HepG2 (cell line): ENCODE data around the gene SLC25A5. TPM values are rescaled to one million over a fixed set of nuclear protein-coding genes. Genes with fewer than 3 reads are reported as not detected.
A peak's percentile ranks its signal among the peaks of the same experiment; 100 is the strongest.

ENCODE experiments used
- ATAC-seq: fragments of 200-7000 bp; cut with Tn5 transposase; 3 replicates; pipeline ENCODE4 v1.9.1; 2020; ENCODE audit warnings: mild to moderate bottlenecking, moderate library complexity
- BruUV-seq: library from RNA; stranded (reverse); fragments of 400-500 nt; replicated peaks from 2 replicates; lab custom pipeline; 2021; lab: Mats Ljungman, UMichigan
- CTCF ChIA-PET: fragments of 300-600 bp; formaldehyde crosslinking; extraction: SDS; loops from one replicate; lab custom pipeline; 2021; ENCODE audit warnings: low total read pairs, inconsistent platforms, low intra/inter-chr PET ratio; lab: Yijun Ruan, JAX
- POLR2A ChIA-PET: fragments of 350-600 bp; sonication (Branson Sonifier 250); formaldehyde crosslinking; loops from one replicate; lab custom pipeline; 2020; ENCODE audit warnings: antibody characterized with exemption, inconsistent platforms; lab: Yijun Ruan, JAX
- DNase-seq: peaks from one replicate; pipeline ENCODE4 v3.0.0-alpha.2; 2015; ENCODE audit warnings: low spot score
- FAIRE-seq: peaks from 3 replicates; lab custom pipeline; 2011; peaks lifted over from hg19 to GRCh38; lab: Jason Lieb, UNC
- H2AFZ ChIP-seq: one replicate; pipeline ENCODE4 v1.6.1; 2011; ENCODE audit warnings: low read length, inconsistent platforms
- H3K27ac ChIP-seq: fragments of 300-600 bp; 3 replicates; pipeline ENCODE4 v1.8.0; 2011; ENCODE audit warnings: mixed run types, mild to moderate bottlenecking, mixed read lengths, low read length, inconsistent platforms; ENCODE audit not compliant: insufficient read depth; ENCODE audit errors: extremely low read length
- H3K27me3 ChIP-seq, 2 experiments: fragments of 200-600 bp in 1 of 2; 2 replicates in 1 of 2; 3 replicates in 1 of 2; pipeline versions ENCODE4 v1.6.0 to v1.8.0; 2011; ENCODE audit warnings: low read length in 2 of 2, mild to moderate bottlenecking in 2 of 2, moderate library complexity in 2 of 2, inconsistent platforms in 1 of 2; ENCODE audit not compliant: insufficient read depth in 2 of 2, control insufficient read depth in 1 of 2
- H3K36me3 ChIP-seq, 2 experiments: fragments of 200-600 bp in 1 of 2; replicated peaks in 1 of 2; 2 replicates in 1 of 2; 3 replicates in 1 of 2; pipeline versions ENCODE4 v1.5.1 to v1.8.0; 2011; ENCODE audit warnings: low read length in 2 of 2, inconsistent platforms in 1 of 2; ENCODE audit not compliant: insufficient read depth in 2 of 2, control insufficient read depth in 1 of 2
- H3K4me1 ChIP-seq: 2 replicates; pipeline ENCODE4 v1.5.1; 2012; ENCODE audit warnings: low read length, inconsistent platforms; ENCODE audit not compliant: insufficient read depth
- H3K4me2 ChIP-seq: 2 replicates; pipeline ENCODE4 v1.6.0; 2011; ENCODE audit warnings: low read depth, low read length, inconsistent platforms
- H3K4me3 ChIP-seq, 3 experiments: fragments of 200-600 bp in 1 of 3; sonication (generic), shearing (Covaris generic) in 1 of 3; replicated peaks in 1 of 3; 2 replicates each; pipeline ENCODE4 v1.5.1; 2011 to 2016; ENCODE audit warnings: low read length in 3 of 3, inconsistent platforms in 2 of 3, low read depth in 2 of 3, mild to moderate bottlenecking in 2 of 3, control low read depth in 1 of 3, mixed read lengths in 1 of 3; ENCODE audit not compliant: insufficient read depth in 1 of 3
- H3K79me2 ChIP-seq: one replicate; pipeline ENCODE4 v1.6.1; 2011; ENCODE audit warnings: low read length, inconsistent platforms; ENCODE audit not compliant: insufficient read depth
- H3K9ac ChIP-seq: 2 replicates; pipeline ENCODE4 v1.6.0; 2011; ENCODE audit warnings: mild to moderate bottlenecking, low read depth, low read length, inconsistent platforms; ENCODE audit not compliant: insufficient read depth
- H3K9me3 ChIP-seq: 2 replicates; pipeline ENCODE4 v1.5.1; 2012; ENCODE audit warnings: mild to moderate bottlenecking, low read length
- H4K20me1 ChIP-seq: 2 replicates; pipeline ENCODE4 v1.6.0; 2011; ENCODE audit warnings: inconsistent platforms, mild to moderate bottlenecking, low read length, moderate library complexity; ENCODE audit not compliant: insufficient read depth
- CTCF ChIP-seq: sonication (generic); formaldehyde crosslinking; IDR thresholded peaks from 2 replicates; pipeline ENCODE4 v1.5.0; 2020; ENCODE audit warnings: mild to moderate bottlenecking, missing genetic modification reagents, moderate library complexity
- ZBTB33 ChIP-seq: sonication (generic); formaldehyde crosslinking; IDR thresholded peaks from 2 replicates; pipeline ENCODE4 v1.4.0; 2020; ENCODE audit warnings: missing genetic modification reagents
- ZNF576 ChIP-seq: sonication (generic); formaldehyde crosslinking; IDR thresholded peaks from 2 replicates; pipeline ENCODE4 v1.4.0; 2020; ENCODE audit warnings: mild to moderate bottlenecking, missing genetic modification reagents
- WGBS: methylation state at CpG from one replicate; pipeline ENCODE4 v1.1.6; 2017; ENCODE audit warnings: low lambda C conversion rate; 5-methylcytosine and 5-hydroxymethylcytosine counted together
- in situ Hi-C: cut with HindIII; loops from 2 replicates; pipeline ENCODE4 v1.10.0; 2017; ENCODE audit warnings: low pct_unique_long_range_greater_than_20kb; ENCODE audit not compliant: extremely low pct_ligation_motif_present
- intact Hi-C: fragments of 100-400 bp; cut with micrococcal nuclease; formaldehyde crosslinking; loops from one replicate; pipeline ENCODE4 v1.10.0; 2022; ENCODE audit not compliant: unreplicated experiment
- polyA plus RNA-seq, 8 experiments: library from polyadenylated mRNA; depleted of rRNA in 3 of 8; stranded (reverse) in 7 of 8; unstranded in 1 of 8; fragments of >200 nt; fragmentation: Illumina TruSeq in 4 of 8; extraction: Trizol in 4 of 8; gene quantifications; 2 replicates each; pipeline versions ENCODE4 v1.2.1 to v1.2.3, GENCODE V29; 2011 to 2016; ENCODE audit warnings: low read depth in 4 of 8, missing spikeins in 1 of 8, mixed read lengths in 1 of 8; ENCODE audit not compliant: insufficient read depth in 1 of 8
- total RNA-seq, 5 experiments: library from RNA; depleted of rRNA; stranded (reverse); fragments of >200 nt; fragmentation: Illumina TruSeq; extraction: Trizol; gene quantifications; 2 replicates each; pipeline ENCODE4 v1.2.3, GENCODE V29; 2016; ENCODE audit warnings: low read depth in 1 of 5

The SLC25A5 gene
- total and polyA plus RNA-seq, 2 of the 13 experiments (the other 11 are each of a cell fraction or from before 2014, with no cell fraction given) = 300 to 402 TPM

- TF ChIP-seq CTCF (CRISPR knock-in tag) = peak; percentile 32
- no peak for TF ChIP-seq ZNF576 (CRISPR knock-in tag)
- peak; percentile 97 for TF ChIP-seq ZBTB33
- TF ChIP-seq, all 625 proteins: peak for 2
- H3K9ac ChIP-seq = no peak overlapping the region
- CTCF ChIA-PET = interaction anchor here (0.6 kb wide), 1 partner anchor 665 kb away, joined by 3 read pairs; no protein-coding TSS in a partner anchor
- FAIRE-seq (no peak), DNase-seq (no peak), ATAC-seq (no peak; the same call in 2 of the 3 replicates)
- no peaks in the 10 kb centered on the region for H3K9me3 ChIP-seq
- H3K27me3 ChIP-seq = no peaks in the 10 kb centered on the region
- no peaks in the 10 kb centered on the region for H4K20me1 ChIP-seq
- in situ Hi-C loops = no loop called here
- 91% methylated on average over 23 of the region's 48 CpGs for WGBS
- no peaks in the 10 kb centered on the region for H3K79me2 ChIP-seq
- peaks cover 18% of the 10 kb centered on the region for H3K4me1 ChIP-seq
- POLR2A ChIA-PET = interaction anchor here (1.1 kb wide), 1 partner anchor 72 kb away, joined by 3 read pairs; no protein-coding TSS in a partner anchor
- no peaks in the 10 kb centered on the region for H3K36me3 ChIP-seq
- intact Hi-C loops = no loop called here
- no peak overlapping the region for H3K4me3 ChIP-seq
- no TSS peak for BruUV-seq
- no peak overlapping the region for H3K27ac ChIP-seq
- H3K4me2 ChIP-seq = no peak overlapping the region
- no peak overlapping the region for H2AFZ ChIP-seq
These were observed 14.5 kb downstream of the SLC25A5 start for GRCh38 chrX:119482481-119483480.
